CD4-positive, alpha-beta T cell treated with Interleukin-2 at 100 ng/mL for 4 hours (primary cell): ENCODE results near the gene CMSS1.

ENCODE experiments used
- DNase-seq: peaks from one replicate; pipeline ENCODE4 v3.0.0-alpha.2; 2020; ENCODE audit warnings: low spot score

The CMSS1 gene

DNA sequence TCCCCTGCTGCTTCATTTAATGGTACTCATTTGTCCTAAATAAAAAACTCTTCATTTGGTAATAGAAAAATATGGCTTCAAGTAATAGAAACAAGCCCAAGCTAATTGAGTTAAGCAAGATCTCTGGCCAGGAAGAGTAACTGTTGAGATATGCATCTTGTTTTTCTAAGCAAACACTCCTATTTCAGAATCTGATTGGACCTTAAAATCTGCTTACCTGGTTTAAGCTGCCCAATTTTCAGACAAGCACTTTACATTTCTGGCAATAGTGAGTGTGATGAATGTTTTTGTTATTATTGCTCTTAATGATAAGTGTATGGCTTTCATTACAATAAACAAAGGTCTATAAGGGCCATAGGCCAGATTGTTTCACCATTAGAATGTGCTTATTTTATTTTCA lies 86.2 kb downstream of the CMSS1 start:
- DNase-seq = no peak

GRCh38 chr3:99907959-99908544 lies 90.4 kb downstream of the CMSS1 start:
- DNase-seq = no peak

- DNase-seq = no peak
These were observed 92.2 kb downstream of the CMSS1 start for GRCh38 chr3:99909714-99910495.

DNA sequence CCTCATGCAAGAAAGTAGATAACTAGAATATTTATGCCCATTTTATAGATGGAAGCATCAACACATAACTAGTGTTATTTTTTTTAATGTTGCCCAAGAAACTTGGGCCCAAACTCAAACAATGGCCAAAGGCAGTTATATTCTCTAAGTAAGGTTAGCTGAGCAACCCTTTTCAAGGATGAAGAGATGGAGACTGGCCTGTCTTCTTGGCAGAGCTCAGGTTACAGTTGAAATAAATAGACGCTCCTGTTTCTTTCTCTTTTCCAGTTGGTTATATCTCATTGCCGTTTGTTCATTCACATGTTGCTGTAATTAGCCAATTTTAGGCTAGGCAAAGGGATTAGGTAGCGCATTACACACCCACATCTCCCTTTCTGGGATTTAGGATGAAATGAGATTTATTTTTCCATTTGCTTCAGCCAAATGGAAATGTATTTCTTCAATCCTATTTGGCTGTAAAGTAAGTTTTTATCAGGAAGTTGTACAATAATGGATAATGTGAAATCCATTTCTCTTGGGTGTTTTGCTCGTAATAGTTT lies 93.2 kb downstream of the CMSS1 start:
- no peak for DNase-seq

- DNase-seq = no peak
These were observed 93.8 kb downstream of the CMSS1 start for GRCh38 chr3:99911433-99911832.

GRCh38 chr3:99915906-99916432 lies 98.3 kb downstream of the CMSS1 start:
- DNase-seq = no peak

DNA sequence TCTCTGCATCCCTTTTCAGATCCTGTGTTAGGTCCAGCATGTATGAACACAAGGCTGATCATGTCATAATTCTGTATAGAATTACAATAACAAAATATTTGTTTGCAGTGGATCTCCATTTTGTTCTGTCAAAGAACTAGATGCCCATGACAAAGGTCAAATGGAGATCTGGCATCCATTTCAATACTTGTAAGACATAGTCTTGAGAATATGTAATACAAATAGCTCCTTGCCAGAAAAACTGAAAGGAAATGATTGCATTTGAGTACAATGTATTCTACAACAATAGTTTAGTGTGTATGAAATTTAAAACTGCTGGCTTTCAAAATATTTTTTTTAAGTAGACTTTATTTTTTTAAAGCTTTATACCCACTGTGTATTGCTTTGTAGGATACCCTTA lies 101.1 kb downstream of the CMSS1 start:
- DNase-seq = no peak

DNA sequence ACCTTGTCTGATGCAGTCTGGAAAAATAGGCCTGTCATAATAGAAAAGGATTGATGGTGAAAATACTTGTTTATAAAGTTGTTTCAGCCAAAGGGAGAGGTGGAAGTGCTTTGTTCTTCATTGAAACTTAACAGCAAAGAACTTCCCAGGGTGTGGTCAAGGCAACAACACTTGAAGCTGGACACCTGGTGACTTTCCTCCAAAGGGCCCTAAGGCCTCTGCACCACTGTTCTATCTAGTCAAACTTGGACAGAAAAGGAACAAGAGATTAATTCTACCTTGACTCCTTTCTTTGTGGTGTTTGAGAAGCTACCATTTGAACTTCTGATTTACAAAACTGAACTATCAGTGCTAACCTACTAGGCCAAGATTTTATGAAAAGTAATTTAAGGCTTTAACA lies 102.0 kb downstream of the CMSS1 start:
- no peak for DNase-seq

GRCh38 chr3:99920481-99921376 lies 103.1 kb downstream of the CMSS1 start:
- no peak for DNase-seq

GRCh38 chr3:99921377-99921695 lies 103.7 kb downstream of the CMSS1 start:
- no peak for DNase-seq

GRCh38 chr3:99921986-99922385 lies 104.3 kb downstream of the CMSS1 start:
- no peak for DNase-seq

DNA sequence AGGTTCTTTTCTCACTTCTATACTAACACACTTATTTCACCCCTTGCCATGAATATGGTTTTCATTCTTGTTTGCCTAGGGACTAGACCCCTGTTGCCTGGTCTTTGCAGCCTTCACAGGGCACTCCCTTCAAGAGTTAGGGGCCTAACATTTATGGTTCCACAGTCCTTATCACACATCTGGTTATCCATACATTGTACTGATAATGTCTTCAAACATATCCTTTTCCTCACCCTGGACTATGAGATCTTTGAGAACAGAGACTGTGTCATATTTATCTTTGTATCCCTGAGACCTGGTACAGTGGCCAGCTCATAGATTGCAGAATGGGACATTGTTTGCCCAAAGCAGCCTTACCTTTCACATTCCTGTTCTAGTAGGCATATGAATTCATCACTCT lies 106.2 kb downstream of the CMSS1 start:
- no peak for DNase-seq

DNA sequence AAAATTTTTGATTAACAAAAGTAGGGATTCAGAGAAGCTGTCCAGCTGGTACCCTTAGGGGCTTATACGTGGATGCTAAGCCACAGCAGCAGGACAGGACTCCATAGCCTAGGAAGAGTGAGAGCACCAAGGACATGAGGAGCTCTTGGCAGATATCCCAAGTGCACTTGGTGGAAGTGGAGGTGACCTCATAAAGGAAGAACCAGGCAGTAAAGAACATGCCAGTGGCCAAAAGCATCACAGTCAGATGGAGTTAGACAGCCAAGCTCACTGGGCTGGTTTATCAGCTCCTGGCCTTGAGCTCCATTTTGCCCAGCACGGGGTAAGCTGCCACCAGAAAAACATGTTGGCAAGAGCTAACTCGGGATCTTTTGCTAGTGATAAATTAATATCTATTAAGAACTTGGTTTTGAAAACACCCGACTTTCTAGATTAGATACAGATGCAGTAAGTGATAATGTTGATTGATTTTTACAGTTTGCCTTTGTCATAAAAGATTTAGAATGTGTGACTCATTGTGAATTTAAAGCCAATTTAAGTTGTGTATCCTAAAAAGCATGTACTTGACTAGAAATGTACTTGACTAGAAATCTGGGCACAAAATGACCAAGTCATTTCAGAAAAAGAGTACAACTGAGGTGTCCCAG lies 108.0 kb downstream of the CMSS1 start:
- DNase-seq = no peak

DNA sequence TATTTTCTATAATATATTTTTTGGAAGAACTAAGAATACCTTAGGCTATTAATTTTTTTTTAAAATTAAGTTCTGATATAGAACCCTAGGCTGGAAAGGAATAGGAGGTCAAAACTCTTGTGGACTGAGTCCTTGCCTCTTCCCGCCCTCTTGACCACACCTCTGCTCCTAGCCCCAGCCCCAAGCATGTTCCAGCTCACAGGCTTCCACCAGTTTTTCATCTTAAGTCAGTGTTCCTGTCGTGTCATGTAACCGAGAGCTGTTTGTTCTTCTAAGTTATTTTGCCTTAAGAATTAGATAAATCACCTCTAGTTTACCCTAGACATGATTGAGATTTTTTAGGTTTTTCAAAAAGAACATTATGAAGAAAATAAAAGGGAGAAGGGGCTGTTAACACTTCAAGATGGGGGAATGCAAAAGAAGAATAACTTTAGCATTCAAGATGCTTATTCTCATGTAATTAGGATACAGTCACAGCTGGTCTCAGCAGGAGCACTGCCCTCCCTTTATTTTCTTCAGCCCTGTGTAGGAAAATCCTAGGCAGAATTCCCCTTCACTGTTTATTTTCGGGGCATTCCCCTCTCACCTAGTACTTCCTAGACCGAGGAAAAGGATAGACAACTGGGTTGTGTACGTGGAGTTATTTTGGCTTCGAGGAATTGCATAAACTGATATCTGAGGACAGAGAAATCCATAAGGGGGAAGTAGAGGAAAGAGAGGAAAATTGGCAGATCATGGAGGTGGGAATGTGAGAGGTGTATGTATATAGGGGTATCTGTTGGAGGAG lies 110.2 kb downstream of the CMSS1 start:
- no peak for DNase-seq

- no peak for DNase-seq
These were observed 111.4 kb downstream of the CMSS1 start for GRCh38 chr3:99928771-99929744.

DNA sequence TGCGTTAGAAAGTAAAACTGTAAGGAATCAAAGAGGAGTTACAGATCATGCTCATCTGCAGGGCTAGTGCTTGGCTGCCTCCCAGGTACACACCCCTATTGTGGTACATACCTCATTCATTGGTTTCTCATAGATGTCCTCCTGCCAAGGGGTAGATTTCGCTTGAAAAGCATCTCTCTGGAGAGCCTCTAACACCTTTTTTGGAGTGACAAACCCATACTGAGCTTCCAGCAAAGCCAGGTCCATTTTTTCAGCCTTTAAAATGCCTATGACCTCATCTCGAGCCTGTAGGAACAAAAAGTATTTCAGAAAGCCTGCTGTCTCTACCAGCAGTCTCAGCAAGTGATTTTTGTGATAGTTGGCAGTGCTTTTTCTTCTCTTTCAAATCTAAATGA lies 112.1 kb downstream of the CMSS1 start:
- no peak for DNase-seq

DNA sequence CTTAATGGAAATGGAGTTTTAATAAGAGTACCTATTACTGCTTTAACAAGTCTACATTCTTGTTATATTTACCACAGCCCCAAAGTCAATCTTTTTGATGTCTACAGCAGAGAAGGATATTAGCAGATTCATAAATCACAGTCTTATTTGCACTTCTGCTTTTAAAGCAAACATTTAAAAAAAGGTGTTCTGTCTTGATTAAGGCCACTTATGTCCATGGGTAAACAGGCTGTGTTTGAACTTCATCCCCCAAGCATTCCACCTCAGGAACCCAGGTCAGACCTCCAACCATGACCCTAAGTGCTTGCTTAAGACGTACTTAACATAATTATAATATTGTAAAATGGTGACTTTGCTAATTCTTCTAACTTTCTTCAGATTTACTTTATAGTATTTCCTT lies 113.4 kb downstream of the CMSS1 start:
- DNase-seq = no peak

DNA sequence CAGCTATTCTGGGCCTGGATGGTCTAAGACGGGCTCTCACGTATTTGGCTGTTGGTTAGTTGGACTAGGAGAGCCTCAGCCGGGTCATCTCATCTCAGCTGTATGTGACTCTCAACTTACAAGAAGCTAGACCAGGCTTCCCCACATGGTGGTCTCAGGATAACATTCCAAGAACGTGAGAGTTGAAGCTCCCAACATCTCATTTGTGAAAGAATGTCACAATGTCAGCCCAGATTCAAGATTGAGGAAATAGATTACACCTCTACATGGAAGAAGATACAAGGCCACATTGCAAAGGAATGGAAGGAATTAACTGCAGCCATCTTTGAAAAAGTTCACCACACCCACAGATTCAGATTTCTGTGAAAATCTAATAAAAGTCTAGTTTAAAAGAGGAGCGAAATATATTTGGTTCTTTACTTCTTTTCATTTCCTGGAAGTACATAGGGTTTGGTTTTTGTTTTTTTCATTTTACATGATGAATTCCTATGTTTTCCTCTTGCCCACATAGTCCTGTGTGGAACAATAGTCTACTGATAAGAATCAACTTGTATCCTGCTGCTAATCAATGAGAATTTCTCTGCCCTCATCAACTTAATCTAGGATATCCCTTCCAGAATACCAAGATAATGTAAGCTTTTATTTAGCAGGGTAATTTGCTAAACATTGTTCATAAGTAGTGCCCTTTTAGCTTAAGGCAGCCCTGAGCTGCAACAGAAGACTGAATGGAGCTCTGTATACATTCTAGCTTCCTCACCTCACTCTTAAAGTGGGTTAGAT lies 116.5 kb downstream of the CMSS1 start:
- DNase-seq = no peak
